HS-5 (cell line): Measurements from ENCODE around the gene ZNF609.

Source experiments
- DNase-seq: peaks from one replicate; pipeline ENCODE4 v3.0.0-alpha.2; 2012; ENCODE audit warnings: low read depth

The ZNF609 gene

GRCh38 chr15:64732156-64732860 is 271.9 kb downstream of the ZNF609 start:
- DNase-seq = no peak
